GM12878 (cell line): Measurements from ENCODE around the gene AVEN. TPM values are rescaled to one million over a fixed set of nuclear protein-coding genes. Genes with fewer than 3 reads are reported as not detected.

Experiments used
- CBX3 ChIP-seq: fragments of 200-600 bp; sonication (generic); IDR thresholded peaks from 2 replicates; pipeline ENCODE4 v1.6.1; 2016; ENCODE audit warnings: low read depth, borderline replicate concordance
- EZH2 ChIP-seq: IDR thresholded peaks from 2 replicates; pipeline ENCODE4 v1.6.1; 2012; ENCODE audit warnings: low read depth, mild to moderate bottlenecking, control low read depth, inconsistent platforms, low read length, borderline replicate concordance; ENCODE audit not compliant: control insufficient read depth
- POU2F2 ChIP-seq: IDR thresholded peaks from 3 replicates; pipeline ENCODE4 v1.6.1; 2011; ENCODE audit warnings: low read depth, mild to moderate bottlenecking, low read length, borderline replicate concordance
- SMC3 ChIP-seq: IDR thresholded peaks from 2 replicates; pipeline ENCODE4 v1.6.1; 2011; ENCODE audit warnings: low read length, improper control_type of control experiment, borderline replicate concordance
- SUPT20H ChIP-seq: IDR thresholded peaks from 2 replicates; pipeline ENCODE4 v1.6.1; 2011; ENCODE audit warnings: low read depth, mild to moderate bottlenecking, low read length, moderate library complexity, borderline replicate concordance; ENCODE audit not compliant: control insufficient read depth
- ZNF207 ChIP-seq: fragments of 450-650 bp; IDR thresholded peaks from 2 replicates; pipeline ENCODE4 v1.6.1; 2014; ENCODE audit warnings: antibody characterized with exemption, mild to moderate bottlenecking, borderline replicate concordance
- ZNF384 ChIP-seq: IDR thresholded peaks from 2 replicates; pipeline ENCODE4 v1.6.1; 2012; ENCODE audit warnings: low read depth, mild to moderate bottlenecking, low read length, improper control_type of control experiment, borderline replicate concordance
- polyA plus RNA-seq, 11 experiments: library from polyadenylated mRNA; depleted of rRNA in 4 of 11; unstranded in 6 of 11; stranded (reverse) in 5 of 11; fragments of >200 nt; fragmentation: Nextera tagmentation in 4 of 11; fragmentation: Illumina TruSeq in 1 of 11; extraction: Ambion mirVana in 4 of 11; extraction: Trizol in 1 of 11; gene quantifications; 1 replicate in 1 of 11; 2 replicates in 10 of 11; pipeline versions ENCODE4 v1.2.1 to v1.2.3, GENCODE V29; 2011 to 2016; ENCODE audit warnings: inconsistent platforms in 2 of 11, missing spikeins in 2 of 11, low read depth in 1 of 11
- total RNA-seq, 4 experiments: library from RNA; depleted of rRNA in 3 of 4; stranded (reverse); fragments of >200 nt in 3 of 4; fragmentation: Illumina TruSeq in 1 of 4; extraction: Trizol in 1 of 4; gene quantifications; 2 replicates each; pipeline versions ENCODE4 v1.2.1 to v1.2.3, GENCODE V29; 2013 to 2021
- TF ChIP-seq, protein P1 (sequence below): fragments of 450-650 bp; IDR thresholded peaks from 2 replicates; pipeline ENCODE4 v1.6.1; 2017; ENCODE audit warnings: mild to moderate bottlenecking, moderate library complexity
- TF ChIP-seq, protein P2 (sequence below): fragments of 450-650 bp; IDR thresholded peaks from 2 replicates; pipeline ENCODE4 v1.6.1; 2017; ENCODE audit warnings: mild to moderate bottlenecking, moderate library complexity

The AVEN gene
- total and polyA plus RNA-seq, 10 of the 15 experiments (the other 5 are each of a cell fraction or from before 2014, with no cell fraction given), result 1.4 to 15.1 (median 10.5) TPM

DNA sequence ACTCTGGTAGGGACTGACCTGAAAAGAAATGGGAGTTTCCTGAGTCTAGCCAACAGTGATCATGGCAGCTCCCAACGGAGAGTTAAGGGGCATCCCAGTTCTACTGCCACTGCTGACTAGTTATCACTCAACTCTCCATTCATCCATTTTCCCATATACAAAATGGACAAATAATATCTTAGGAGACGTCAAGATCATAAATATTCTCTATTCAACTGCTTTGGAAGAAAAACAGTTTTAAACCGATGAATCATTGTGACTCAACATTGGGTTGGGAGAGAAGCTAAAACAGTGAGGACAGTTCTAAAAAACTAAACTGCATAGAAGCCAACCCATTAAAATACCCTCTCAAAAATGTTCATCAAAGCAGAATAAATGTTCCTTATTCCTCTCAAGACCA lies 128.3 kb downstream of the AVEN start (continued):
- TF ChIP-seq, protein P1, sequence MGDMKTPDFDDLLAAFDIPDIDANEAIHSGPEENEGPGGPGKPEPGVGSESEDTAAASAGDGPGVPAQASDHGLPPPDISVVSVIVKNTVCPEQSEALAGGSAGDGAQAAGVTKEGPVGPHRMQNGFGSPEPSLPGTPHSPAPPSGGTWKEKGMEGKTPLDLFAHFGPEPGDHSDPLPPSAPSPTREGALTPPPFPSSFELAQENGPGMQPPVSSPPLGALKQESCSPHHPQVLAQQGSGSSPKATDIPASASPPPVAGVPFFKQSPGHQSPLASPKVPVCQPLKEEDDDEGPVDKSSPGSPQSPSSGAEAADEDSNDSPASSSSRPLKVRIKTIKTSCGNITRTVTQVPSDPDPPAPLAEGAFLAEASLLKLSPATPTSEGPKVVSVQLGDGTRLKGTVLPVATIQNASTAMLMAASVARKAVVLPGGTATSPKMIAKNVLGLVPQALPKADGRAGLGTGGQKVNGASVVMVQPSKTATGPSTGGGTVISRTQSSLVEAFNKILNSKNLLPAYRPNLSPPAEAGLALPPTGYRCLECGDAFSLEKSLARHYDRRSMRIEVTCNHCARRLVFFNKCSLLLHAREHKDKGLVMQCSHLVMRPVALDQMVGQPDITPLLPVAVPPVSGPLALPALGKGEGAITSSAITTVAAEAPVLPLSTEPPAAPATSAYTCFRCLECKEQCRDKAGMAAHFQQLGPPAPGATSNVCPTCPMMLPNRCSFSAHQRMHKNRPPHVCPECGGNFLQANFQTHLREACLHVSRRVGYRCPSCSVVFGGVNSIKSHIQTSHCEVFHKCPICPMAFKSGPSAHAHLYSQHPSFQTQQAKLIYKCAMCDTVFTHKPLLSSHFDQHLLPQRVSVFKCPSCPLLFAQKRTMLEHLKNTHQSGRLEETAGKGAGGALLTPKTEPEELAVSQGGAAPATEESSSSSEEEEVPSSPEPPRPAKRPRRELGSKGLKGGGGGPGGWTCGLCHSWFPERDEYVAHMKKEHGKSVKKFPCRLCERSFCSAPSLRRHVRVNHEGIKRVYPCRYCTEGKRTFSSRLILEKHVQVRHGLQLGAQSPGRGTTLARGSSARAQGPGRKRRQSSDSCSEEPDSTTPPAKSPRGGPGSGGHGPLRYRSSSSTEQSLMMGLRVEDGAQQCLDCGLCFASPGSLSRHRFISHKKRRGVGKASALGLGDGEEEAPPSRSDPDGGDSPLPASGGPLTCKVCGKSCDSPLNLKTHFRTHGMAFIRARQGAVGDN, result no peak
- no peak for TF ChIP-seq EZH2
- TF ChIP-seq POU2F2, result no peak
- TF ChIP-seq SUPT20H, result no peak
- no peak for TF ChIP-seq ZNF207
- TF ChIP-seq, protein P2, sequence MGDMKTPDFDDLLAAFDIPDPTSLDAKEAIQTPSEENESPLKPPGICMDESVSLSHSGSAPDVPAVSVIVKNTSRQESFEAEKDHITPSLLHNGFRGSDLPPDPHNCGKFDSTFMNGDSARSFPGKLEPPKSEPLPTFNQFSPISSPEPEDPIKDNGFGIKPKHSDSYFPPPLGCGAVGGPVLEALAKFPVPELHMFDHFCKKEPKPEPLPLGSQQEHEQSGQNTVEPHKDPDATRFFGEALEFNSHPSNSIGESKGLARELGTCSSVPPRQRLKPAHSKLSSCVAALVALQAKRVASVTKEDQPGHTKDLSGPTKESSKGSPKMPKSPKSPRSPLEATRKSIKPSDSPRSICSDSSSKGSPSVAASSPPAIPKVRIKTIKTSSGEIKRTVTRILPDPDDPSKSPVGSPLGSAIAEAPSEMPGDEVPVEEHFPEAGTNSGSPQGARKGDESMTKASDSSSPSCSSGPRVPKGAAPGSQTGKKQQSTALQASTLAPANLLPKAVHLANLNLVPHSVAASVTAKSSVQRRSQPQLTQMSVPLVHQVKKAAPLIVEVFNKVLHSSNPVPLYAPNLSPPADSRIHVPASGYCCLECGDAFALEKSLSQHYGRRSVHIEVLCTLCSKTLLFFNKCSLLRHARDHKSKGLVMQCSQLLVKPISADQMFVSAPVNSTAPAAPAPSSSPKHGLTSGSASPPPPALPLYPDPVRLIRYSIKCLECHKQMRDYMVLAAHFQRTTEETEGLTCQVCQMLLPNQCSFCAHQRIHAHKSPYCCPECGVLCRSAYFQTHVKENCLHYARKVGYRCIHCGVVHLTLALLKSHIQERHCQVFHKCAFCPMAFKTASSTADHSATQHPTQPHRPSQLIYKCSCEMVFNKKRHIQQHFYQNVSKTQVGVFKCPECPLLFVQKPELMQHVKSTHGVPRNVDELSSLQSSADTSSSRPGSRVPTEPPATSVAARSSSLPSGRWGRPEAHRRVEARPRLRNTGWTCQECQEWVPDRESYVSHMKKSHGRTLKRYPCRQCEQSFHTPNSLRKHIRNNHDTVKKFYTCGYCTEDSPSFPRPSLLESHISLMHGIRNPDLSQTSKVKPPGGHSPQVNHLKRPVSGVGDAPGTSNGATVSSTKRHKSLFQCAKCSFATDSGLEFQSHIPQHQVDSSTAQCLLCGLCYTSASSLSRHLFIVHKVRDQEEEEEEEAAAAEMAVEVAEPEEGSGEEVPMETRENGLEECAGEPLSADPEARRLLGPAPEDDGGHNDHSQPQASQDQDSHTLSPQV, result no peak
- TF ChIP-seq CBX3, result no peak
- TF ChIP-seq SMC3, result no peak
- no peak for TF ChIP-seq ZNF384
- TF ChIP-seq, all 136 proteins: peak for 0
